ENCODE results near the gene LZTR1. TPM values are rescaled to one million over a fixed set of nuclear protein-coding genes. Genes with fewer than 3 reads are reported as not detected.

The LZTR1 gene
- polyA plus RNA-seq, 1 of the 3 experiments (the other 2 are of a cell fraction), result 37.7 TPM

DNA sequence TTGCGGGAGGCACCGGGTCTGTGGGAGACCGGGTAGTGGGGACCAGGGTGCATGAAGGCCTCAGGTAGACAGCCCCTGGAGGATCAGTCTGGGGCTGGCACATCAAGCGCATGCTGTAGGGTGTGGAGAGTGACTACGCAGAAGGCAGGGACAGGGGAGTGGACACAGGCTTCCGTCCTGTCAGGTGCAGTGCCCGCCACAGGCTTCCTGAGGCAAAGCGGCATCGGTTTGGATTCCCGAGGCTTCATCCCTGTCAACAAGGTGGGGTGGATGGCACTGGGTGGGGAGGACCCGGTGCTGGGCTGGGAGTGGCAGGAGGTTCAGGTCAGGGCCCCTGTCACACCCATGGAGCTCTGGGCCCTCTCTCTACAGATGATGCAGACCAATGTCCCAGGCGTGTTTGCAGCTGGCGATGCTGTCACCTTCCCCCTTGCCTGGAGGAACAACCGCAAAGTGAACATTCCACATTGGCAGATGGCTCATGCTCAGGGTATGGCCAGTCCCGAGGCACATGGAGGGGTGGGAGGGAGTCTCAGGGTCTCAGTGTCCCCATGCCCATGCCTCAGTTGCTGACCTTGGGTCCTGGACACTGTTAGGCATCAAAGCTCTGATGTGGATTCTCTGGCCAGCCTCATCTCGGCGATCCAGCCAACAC is 4.5 kb upstream of the LZTR1 start:
- Histone ChIP-seq H3K9ac (no peak overlapping the region), H3K79me2 (ENCODE audit: insufficient read depth) (peaks cover 5% of the 10 kb centered on the region), H3K9me3 (no peaks in the 10 kb centered on the region), H3K36me3 (replicated peaks in 1 of 2; ENCODE audit: control insufficient read depth in 1 of 2, insufficient read depth in 2 of 2, low read length in 1 of 2) (no peaks in the 10 kb centered on the region), H3K4me3 (ENCODE audit: low read depth in 2 of 2, low read length in 1 of 2) (no peak overlapping the region), H3K27ac (ENCODE audit: low read depth in 2 of 2, low read length in 1 of 2) (no peak overlapping the region), H3K4me1 (ENCODE audit: control insufficient read depth in 1 of 2, insufficient read depth in 2 of 2, low read depth in 1 of 2, low read length in 1 of 2) (peaks cover 0 to 15% of the 10 kb centered on the region in 2 experiments; a peak in 2 of 4 replicates), H3F3A (replicated peaks; ENCODE audit: insufficient read depth) (no peaks in the 10 kb centered on the region), H4K20me1 (ENCODE audit: insufficient read depth) (no peaks in the 10 kb centered on the region), H3K27me3 (ENCODE audit: insufficient read depth) (no peaks in the 10 kb centered on the region), H3K9me2 (no peaks in the 10 kb centered on the region), H3K4me2 (no peak overlapping the region), H2AFZ (ENCODE audit: low read depth) (no peak overlapping the region)
- ChIA-PET CTCF (interaction anchor here (0.8 to 7.4 kb wide), 3 partner anchors 8 to 61 kb away, joined by 3 to 44 read pairs (median 3); partner anchors contain the start of gene CRKL), POLR2A (no interaction called here)
- DNase-seq, result no peak
- WGBS (ENCODE audit: low lambda C conversion rate), result 78% methylated on average over 10 of the region's 17 CpGs
- TF ChIP-seq RCOR1 (IDR thresholded peaks at IDR 0.05; ENCODE audit: low read length), result no peak

DNA sequence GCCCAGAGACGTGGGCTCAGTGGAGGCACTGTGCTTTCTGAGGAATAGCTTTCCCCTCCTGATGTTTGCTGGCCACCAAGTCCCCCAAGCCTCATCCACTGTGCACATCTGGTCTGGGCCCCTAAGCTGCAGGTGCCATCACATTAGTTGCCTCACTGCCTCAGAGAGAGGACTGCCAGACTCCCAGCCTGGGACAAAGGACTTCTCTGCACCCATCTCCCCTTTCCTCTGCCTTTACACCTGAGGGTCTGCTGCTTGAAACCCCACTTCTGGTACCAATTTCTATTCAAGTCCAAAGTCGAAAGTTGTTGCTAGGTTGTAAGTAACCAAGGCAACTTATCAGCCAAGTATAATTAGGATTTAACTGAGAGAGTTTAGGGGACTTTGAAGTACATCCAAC is 3.7 kb upstream of the LZTR1 start:
- TF ChIP-seq, protein P1, sequence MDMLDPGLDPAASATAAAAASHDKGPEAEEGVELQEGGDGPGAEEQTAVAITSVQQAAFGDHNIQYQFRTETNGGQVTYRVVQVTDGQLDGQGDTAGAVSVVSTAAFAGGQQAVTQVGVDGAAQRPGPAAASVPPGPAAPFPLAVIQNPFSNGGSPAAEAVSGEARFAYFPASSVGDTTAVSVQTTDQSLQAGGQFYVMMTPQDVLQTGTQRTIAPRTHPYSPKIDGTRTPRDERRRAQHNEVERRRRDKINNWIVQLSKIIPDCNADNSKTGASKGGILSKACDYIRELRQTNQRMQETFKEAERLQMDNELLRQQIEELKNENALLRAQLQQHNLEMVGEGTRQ (IDR thresholded peaks at IDR 0.05; ENCODE audit: borderline replicate concordance, low read depth, low read length), result no peak
- TF ChIP-seq GABPA (IDR thresholded peaks at IDR 0.05; ENCODE audit: low read depth), result no peak
- TF ChIP-seq MXI1 (IDR thresholded peaks at IDR 0.05; ENCODE audit: low read depth, low read length), result no peak
- no peak for TF ChIP-seq CHD2 (IDR thresholded peaks at IDR 0.05; ENCODE audit: low read length, partially characterized antibody)
- TF ChIP-seq, protein P2, sequence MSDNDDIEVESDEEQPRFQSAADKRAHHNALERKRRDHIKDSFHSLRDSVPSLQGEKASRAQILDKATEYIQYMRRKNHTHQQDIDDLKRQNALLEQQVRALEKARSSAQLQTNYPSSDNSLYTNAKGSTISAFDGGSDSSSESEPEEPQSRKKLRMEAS (IDR thresholded peaks at IDR 0.05; ENCODE audit: low read depth), result no peak

DNA sequence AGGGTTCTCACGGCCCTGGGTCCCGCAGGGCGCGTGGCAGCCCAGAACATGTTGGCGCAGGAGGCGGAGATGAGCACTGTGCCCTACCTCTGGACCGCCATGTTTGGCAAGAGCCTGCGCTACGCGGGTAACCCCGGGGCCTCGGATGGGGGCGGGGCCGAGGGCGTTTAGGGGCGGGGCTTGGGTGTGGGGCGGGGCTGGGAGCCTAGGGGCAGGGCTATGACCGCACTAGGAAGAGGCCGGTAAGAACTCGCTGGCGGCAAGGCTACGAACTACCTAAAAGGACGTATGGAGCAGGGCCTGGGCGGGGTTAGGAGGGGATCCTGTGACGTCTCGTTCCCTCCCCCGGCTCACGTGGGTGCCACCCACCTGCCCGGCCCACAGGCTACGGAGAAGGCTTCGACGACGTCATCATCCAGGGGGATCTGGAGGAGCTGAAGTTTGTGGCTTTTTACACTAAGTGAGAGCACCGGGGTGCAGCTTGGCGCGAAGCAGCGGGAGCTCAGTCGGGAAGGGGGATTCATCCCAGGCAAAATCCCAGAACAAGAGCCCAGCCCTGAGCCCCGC is 2.8 kb upstream of the LZTR1 start:
- Histone ChIP-seq H3K4me1 (ENCODE audit: control insufficient read depth in 1 of 2, insufficient read depth in 2 of 2, low read depth in 1 of 2, low read length in 1 of 2) (peaks cover 6 to 25% of the 10 kb centered on the region in 2 experiments; a peak in 2 of 4 replicates), H3K27me3 (ENCODE audit: insufficient read depth) (no peaks in the 10 kb centered on the region), H3K9me2 (no peaks in the 10 kb centered on the region), H4K20me1 (ENCODE audit: insufficient read depth) (no peaks in the 10 kb centered on the region), H3K27ac (ENCODE audit: low read depth in 2 of 2, low read length in 1 of 2) (no peak overlapping the region), H3K79me2 (ENCODE audit: insufficient read depth) (peaks cover 21% of the 10 kb centered on the region), H3F3A (replicated peaks; ENCODE audit: insufficient read depth) (no peaks in the 10 kb centered on the region), H3K4me3 (ENCODE audit: low read depth in 2 of 2, low read length in 1 of 2) (no peak overlapping the region), H3K36me3 (replicated peaks in 1 of 2; ENCODE audit: control insufficient read depth in 1 of 2, insufficient read depth in 2 of 2, low read length in 1 of 2) (peaks cover 0 to 6% of the 10 kb centered on the region in 2 experiments), H3K4me2 (no peak overlapping the region), H3K9ac (no peak overlapping the region), H2AFZ (ENCODE audit: low read depth) (no peak overlapping the region), H3K9me3 (no peaks in the 10 kb centered on the region)
- 48% methylated on average over 35 of the region's 39 CpGs for WGBS (ENCODE audit: low lambda C conversion rate)
- DNase-seq, result peak; percentile 70
- TF ChIP-seq, protein P3, sequence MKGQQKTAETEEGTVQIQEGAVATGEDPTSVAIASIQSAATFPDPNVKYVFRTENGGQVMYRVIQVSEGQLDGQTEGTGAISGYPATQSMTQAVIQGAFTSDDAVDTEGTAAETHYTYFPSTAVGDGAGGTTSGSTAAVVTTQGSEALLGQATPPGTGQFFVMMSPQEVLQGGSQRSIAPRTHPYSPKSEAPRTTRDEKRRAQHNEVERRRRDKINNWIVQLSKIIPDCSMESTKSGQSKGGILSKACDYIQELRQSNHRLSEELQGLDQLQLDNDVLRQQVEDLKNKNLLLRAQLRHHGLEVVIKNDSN (IDR thresholded peaks at IDR 0.05; ENCODE audit: borderline replicate concordance, low read depth), result no peak
- TF ChIP-seq RAD21 (IDR thresholded peaks at IDR 0.05; ENCODE audit: low read length) (no peak), FOSL2 (IDR thresholded peaks at IDR 0.05; ENCODE audit: borderline replicate concordance, low read depth) (no peak)
- CTCF ChIA-PET, result interaction anchor here (1.2 to 3.6 kb wide), 4 partner anchors 8 to 62 kb away, joined by 3 to 12 read pairs (median 6); partner anchors contain the start of genes AIFM3 and CRKL
- POLR2A ChIA-PET, result no interaction called here

More for the DNA sequence above, 3.7 kb upstream of the LZTR1 start:
- 30% methylated on average over 2 of the region's 2 CpGs for WGBS (ENCODE audit: low lambda C conversion rate)
- Histone ChIP-seq H3K4me3 (ENCODE audit: low read depth in 2 of 2, low read length in 1 of 2) (no peak overlapping the region), H3K9ac (no peak overlapping the region), H3F3A (replicated peaks; ENCODE audit: insufficient read depth) (no peaks in the 10 kb centered on the region), H3K36me3 (replicated peaks in 1 of 2; ENCODE audit: control insufficient read depth in 1 of 2, insufficient read depth in 2 of 2, low read length in 1 of 2) (no peaks in the 10 kb centered on the region), H3K9me3 (no peaks in the 10 kb centered on the region), H3K9me2 (no peaks in the 10 kb centered on the region), H2AFZ (ENCODE audit: low read depth) (no peak overlapping the region), H4K20me1 (ENCODE audit: insufficient read depth) (no peaks in the 10 kb centered on the region), H3K4me1 (ENCODE audit: control insufficient read depth in 1 of 2, insufficient read depth in 2 of 2, low read depth in 1 of 2, low read length in 1 of 2) (peaks cover 3 to 23% of the 10 kb centered on the region in 2 experiments; a peak in 2 of 4 replicates), H3K4me2 (no peak overlapping the region), H3K79me2 (ENCODE audit: insufficient read depth) (peaks cover 13% of the 10 kb centered on the region), H3K27me3 (ENCODE audit: insufficient read depth) (no peaks in the 10 kb centered on the region), H3K27ac (ENCODE audit: low read depth in 2 of 2, low read length in 1 of 2) (no peak overlapping the region)
- ChIA-PET CTCF (interaction anchor here (0.8 to 1.0 kb wide), 2 partner anchors 9 to 61 kb away, joined by 3 read pairs; partner anchors contain the start of gene CRKL), POLR2A (no interaction called here)
- no peak for DNase-seq

All from SK-N-SH (cell line).